ENCODE measurements around the gene SLC10A3.

- TF ChIP-seq CTCF (IDR thresholded peaks at IDR 0.05) (no peak), POLR2A (IDR thresholded peaks at IDR 0.05; ENCODE audit: low read depth) (no peak), EP300 (IDR thresholded peaks at IDR 0.05) (no peak)
Measured at GRCh38 chrX:154509455-154509854, 19.0 kb upstream of the SLC10A3 start.
